SHP77 treated with DMSO at 0.1 percent for 48 hours (cell line): Measurements from ENCODE around the gene FARS2.

ENCODE experiments used
- DNase-seq: peaks from one replicate; lab custom pipeline; 2025; lab: John Stamatoyannopoulos, UW

The FARS2 gene

GRCh38 chr6:5287205-5287965, 26.1 kb downstream of the FARS2 start:
- DNase-seq, result no peak

- DNase-seq, result no peak
Measured at GRCh38 chr6:5287966-5288297, 26.6 kb downstream of the FARS2 start.

GRCh38 chr6:5290097-5290496, 28.8 kb downstream of the FARS2 start:
- DNase-seq, result no peak

- DNase-seq, result no peak
Measured at GRCh38 chr6:5290500-5290899, 29.2 kb downstream of the FARS2 start.

GRCh38 chr6:5292154-5292553, 30.8 kb downstream of the FARS2 start:
- no peak for DNase-seq

DNA sequence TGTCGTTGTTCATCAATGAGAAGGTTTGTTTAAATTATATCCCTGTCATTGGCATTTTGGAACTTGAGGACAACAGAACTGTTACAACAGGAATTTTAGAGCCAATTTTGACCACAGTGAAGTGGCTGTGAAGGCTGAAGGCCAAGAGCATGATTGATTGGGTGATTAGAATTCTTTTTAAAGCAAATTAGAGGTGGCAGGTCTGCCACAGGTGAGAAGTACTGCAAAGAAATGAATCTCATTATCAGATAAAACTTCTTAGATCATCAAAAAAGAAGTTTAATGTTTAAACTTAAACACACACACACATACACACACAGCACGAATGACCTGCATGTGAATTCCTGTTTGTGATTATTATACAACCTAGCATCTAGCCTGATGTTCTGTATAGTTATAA, 32.4 kb downstream of the FARS2 start:
- no peak for DNase-seq

GRCh38 chr6:5294392-5295211, 33.3 kb downstream of the FARS2 start:
- no peak for DNase-seq

DNA sequence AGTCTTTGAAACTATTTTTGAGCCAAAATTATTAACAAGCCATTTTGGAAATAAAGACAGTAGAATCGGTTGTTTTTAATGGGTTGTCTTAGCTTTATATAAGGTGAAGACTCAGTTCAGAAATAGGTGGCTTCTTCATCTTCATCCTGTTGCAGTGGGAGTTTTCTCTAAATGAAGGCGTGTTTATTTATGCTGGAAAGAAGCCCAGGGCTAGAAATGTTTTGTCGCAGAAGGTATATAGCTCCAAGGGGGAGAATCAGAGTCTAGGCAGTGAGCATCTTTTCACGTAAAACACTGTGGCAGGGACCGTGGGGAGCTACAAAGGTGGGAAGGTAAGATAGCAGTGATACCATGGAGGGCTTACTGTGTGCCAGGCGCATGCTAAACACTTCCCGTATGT, 34.3 kb downstream of the FARS2 start:
- DNase-seq, result no peak

- DNase-seq, result no peak
Measured at GRCh38 chr6:5300206-5300764, 39.0 kb downstream of the FARS2 start.

- no peak for DNase-seq
Measured at GRCh38 chr6:5302220-5302946, 41.1 kb downstream of the FARS2 start.

- no peak for DNase-seq
Measured at GRCh38 chr6:5302995-5303622, 41.8 kb downstream of the FARS2 start.

- DNase-seq, result no peak
Measured at GRCh38 chr6:5303682-5304081, 42.4 kb downstream of the FARS2 start.

DNA sequence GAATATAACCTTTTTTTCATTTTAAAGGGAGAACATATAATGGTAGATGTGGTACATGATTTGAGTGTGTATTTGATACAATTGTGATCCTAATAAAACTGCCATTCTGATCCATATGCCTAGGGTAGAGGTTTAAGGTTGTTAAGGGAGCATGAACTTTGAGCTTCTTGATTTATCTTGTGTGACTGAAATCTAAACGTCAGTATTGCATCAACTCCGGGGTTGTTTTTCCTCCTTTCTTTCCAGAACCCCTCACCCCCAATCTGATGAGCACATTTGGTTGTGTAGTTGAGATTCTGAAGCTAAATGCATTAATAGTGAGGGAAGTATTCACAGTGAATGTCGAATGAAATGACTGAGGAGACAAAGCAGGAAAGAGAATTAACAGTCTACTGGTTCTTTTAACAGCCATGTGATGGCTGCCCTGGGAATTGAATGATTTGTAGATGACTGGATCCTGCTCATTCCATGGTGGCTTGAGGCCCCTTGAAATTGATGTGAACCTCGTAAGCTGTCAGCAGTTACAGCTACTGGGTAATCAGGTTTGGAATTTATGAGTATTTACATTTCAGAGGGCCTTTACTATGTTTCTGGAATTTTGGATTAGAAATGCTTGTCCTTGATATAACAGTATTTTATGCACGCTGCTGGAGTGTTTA, 44.8 kb downstream of the FARS2 start:
- DNase-seq, result no peak

- no peak for DNase-seq
Measured at GRCh38 chr6:5307058-5307457, 45.7 kb downstream of the FARS2 start.

- DNase-seq, result no peak
Measured at GRCh38 chr6:5308066-5308465, 46.8 kb downstream of the FARS2 start.

- no peak for DNase-seq
Measured at GRCh38 chr6:5314191-5314865, 53.0 kb downstream of the FARS2 start.

DNA sequence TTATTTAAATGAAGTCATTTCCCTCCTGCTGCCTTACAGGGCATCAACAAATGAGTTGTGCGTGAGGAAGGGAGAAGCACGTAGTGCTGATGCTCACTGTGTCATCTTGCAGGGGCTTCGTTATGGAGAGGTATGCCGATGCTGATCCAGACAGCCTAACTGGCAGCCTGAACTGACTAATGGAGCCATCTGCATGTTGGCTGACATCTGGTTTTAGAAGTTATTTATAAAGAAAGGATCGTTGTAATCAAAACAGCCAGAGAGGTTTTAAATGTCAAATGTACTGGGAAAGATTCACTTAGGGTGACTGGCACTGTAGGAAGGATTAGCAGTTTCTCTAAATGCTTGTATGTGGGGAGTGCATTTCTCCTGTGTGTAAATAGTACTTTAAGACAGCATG, 54.6 kb downstream of the FARS2 start:
- DNase-seq, result no peak

DNA sequence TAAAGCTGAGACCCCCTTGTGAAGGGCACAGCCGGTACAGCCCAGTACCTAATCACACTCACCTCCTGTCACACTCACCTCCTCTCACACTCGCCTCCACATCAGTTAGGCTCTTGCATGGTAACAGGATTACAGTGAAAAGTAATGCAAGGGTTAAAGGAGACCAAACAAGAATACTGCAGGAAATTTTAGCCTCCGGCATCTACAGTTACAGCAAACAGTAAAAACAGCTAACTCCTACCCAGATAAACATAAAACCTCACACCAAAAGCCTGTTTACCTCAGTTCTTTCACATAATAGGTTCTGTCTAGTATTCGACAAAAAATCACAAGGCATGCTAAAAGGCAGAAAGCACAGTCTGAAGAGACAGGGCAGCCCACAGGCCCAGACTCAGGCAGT, 55.6 kb downstream of the FARS2 start:
- DNase-seq, result no peak

- DNase-seq, result no peak
Measured at GRCh38 chr6:5318617-5319272, 57.4 kb downstream of the FARS2 start.

GRCh38 chr6:5323979-5324378, 62.7 kb downstream of the FARS2 start:
- DNase-seq, result no peak
